ENCODE data around the gene RAB15. TPM values are rescaled to one million over a fixed set of nuclear protein-coding genes. Genes with fewer than 3 reads are reported as not detected.

RAB15 gene
- total and polyA plus RNA-seq, 2 of the 8 experiments (the other 6 are each of a cell fraction or from before 2014, with no cell fraction given) = 38.8 to 58.1 TPM

GRCh38 chr14:65000898-65001591 lies 28.9 kb upstream of the RAB15 start (continued):
- TF ChIP-seq YY1 (IDR thresholded peaks at IDR 0.05; ENCODE audit: low read depth, low read length) = no peak

Data from H1 (cell line).